Embryonic facial prominence (tissue), 1 donor: ENCODE data around the gene P2RX4.
"Not testable (repeated sequence)": the region's sequence is repeated elsewhere in the genome, so short reads cannot be mapped to it uniquely, and the experiment has no call there.

Experiments used
- DNase-seq: peaks from one replicate; pipeline ENCODE4 v3.0.0-alpha.2; 2016; ENCODE audit errors: extremely low spot score

The P2RX4 gene

DNA sequence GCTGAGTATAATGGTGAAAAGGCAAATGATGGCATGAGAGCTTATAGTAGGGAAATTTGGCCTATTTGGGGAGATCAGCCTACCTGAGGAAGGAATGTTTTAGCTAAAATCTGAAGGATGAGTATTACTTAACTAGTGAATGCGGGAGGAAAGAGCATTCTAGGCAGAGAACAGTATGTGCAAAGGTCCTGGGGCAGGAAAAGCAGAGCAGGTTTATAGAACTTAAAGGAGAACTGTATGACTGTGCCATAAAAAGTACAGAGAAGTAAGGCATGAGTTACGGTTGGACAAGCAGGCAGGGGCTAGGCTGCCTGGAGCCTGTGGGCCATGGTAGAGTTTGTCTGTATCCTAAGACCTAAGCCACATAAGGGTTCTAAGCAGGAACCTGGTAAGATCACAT is 21.7 kb upstream of the P2RX4 start:
- no peak for DNase-seq

DNA sequence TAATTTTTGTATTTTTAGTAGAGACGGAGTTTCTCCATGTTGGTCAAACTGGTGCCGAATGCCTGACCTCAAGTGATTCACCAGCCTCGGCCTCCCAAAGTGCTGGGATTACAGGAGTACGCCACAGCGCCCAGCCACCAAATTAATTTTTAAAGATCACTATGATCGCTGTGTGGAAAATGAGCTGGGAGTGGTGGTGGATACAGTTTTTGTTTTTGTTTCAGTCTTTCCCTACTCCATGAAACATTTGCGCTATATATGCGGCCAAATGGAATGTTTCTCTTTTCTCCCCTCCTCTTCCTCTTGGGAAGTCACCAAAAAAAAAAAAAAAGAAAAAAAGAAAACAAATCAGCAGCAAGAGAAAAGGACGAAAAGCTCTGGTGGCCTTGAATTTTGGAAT is 20.8 kb upstream of the P2RX4 start:
- no peak for DNase-seq

DNA sequence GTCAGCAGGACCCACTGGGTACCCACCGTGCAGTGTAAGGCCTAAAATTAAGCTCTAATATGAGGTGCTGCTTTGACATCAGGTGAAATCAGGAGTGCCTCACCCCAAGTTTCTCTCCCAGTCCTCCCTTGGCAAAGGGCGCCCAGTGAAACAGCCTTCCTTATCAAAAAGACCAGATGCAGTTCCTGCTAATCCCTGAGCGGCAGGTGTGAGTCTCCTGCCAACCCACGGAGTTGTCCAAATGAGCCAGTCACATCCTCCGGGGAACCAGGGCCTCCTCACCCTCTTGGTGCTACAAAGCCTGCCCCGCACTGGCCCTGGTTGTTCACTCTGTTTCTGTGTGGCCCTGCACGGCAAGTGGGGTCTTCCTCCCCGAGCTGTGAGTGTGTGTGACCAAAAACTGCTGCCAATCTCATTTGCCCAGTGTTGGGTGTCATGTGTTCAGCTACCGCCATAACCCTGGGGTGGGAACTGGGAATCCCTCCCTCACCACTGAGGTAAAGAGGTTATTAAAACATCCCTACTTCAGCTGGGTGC is 20.2 kb upstream of the P2RX4 start:
- no peak for DNase-seq

DNA sequence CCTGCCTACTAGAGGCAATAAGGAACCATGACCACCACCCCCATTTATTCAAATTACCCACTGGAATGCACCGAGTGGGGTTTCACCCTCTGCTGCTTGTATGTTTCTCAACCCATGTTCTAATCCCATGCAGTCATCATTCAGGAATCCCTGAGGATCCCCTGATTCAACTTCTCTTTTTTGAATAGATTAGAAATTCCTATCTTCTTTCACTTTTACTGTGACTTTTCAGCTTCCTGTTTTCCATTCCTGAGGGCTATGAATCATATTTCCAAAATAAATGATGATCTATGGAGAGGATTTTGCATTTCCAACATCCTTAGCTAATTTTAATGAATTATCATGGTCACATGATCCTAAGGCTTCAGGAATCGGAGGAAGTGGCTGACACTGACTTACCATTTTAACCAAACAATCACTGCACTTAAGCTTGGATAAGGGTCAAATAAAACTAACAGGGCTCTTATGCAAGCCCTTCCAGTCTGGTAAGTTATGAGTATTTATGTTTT is 19.4 kb upstream of the P2RX4 start:
- no peak for DNase-seq

DNA sequence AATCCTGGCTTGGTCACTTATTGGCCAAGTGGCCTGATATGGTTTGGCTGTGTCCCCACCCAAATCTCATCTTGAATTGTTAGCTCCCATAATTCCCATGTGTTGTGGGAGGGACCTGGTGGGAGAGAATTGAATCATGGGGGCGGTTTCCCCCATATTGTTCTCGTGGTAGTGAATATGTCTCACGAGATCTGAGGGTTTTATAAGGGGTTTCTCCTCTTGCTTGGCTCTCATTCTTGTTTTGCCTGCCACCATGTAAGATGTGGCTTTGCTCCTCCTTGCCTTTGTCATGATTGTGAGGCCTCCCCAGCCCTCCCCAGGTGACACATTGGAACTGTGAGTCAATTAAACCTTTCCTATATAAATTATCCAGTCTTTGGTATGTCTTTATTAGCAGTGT is 18.8 kb upstream of the P2RX4 start:
- no peak for DNase-seq

DNA sequence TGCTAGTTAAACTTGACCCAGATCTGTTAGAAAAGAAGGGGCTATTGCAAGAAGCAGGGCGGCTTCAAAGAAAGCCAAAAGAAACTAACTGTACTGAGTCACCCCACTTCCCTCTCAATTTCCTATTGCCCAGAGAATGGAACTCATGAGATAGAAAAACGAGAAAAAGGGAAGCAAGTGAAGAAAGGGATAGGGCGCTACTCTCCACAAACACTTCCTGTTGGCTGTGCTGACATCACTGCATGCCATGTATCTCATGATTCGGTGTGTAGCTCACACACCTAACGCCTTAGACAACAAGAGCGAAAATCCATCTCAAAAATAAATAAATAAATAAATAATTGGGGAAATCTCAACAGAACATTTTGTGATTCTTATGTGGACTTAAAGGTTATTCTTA is 13.0 kb upstream of the P2RX4 start:
- DNase-seq = no peak

DNA sequence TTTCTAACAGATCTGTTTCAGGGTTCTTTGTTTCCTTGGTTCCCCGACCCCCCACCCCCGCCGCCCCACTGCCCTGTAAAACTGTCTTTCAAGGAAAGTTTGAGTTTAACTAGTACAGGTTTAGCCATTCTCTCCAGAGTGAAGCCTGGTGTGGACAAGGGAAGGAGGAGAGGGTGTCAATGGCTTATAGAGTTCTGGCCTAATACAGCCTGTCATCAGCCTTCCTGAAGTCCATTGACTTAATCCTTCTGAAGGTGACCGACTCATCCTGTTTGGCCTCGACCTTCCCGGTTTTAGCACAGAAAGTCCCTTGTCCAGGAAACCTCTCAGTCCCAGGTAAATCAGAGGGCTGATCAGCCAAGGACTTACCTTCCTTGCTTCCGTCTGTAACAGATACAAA is 11.0 kb upstream of the P2RX4 start:
- DNase-seq = no peak

DNA sequence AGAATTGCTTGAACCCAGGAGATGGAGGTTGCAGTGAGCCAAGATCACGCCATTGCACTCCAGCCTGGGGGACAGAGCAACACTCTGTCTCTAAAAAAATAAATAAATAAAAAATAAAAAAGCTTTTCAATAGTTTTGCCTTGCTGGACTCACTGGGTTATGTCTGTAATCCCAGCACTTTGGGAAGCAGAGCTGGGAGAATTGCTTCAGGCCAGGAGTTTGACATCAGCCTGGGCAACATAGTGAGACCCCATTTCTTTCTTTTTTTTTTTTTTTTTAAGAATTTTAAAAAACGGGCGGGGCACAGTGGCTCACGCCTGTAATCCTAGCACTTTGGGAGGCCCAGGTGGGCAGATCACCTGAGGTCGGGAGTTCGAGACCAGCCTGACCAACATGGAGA is 8.8 kb upstream of the P2RX4 start:
- not testable (repeated sequence) for DNase-seq

DNA sequence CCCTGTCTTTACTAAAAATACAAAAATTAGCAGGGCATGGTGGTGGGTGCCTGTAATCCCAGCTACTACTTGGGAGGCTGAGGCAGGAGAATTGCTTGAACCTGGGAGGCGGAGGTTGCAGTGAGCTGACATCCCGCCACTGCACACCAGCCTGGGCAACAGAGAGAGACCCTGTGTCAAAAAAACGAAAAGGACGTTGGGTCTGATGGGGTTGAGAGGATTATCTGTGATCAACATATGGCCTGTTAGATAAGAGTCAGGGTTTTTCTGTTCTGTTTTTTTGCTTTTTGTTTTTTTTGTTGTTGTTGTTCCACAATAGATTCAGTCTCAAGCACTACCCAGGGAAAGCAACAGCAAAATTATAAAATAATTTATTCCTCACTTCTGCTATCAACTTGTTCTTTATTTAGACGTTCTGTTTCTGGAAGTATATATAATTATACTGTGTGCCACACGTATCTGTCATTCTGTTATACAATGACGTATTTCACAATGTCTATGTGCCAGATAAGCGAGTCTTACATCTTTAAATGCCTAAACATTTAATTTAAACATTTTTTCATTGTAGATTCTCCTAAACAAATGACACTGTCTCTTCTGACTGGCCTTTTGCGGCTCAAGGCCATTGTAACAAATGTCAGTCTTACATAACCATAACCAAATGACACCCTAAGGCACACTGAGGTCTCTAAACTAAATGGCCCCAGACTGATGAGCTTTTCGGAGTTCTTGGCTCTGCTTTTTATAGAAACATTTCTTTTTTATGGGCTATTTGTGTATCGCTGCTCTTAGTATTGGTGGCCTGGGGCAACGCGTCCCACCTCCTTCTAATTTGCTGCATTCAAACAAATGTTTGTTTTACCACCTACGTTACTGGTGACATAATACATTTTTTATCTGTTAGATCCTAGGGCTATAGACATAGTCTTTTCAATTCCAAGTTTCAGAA is 7.2 kb upstream of the P2RX4 start:
- no peak for DNase-seq

DNA sequence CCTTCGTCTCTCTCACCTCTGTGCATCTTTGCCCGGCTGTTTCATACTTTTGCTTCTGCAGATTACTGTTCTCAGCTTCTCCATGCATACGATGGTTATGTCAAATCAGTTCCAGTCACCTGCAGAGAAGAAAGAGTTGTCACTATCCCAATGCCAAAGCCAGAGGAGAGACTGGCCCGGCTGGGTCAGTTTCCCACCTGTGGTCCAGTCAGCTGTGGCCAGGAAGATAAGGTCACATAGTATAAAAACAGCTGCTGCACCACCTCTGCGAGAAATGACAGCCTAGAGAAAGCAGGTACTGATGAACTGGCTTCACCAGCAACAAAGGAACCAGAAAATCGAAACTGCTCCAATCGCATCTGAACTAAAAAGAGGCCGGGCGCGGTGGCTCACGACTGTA is 6.4 kb upstream of the P2RX4 start:
- no peak for DNase-seq

DNA sequence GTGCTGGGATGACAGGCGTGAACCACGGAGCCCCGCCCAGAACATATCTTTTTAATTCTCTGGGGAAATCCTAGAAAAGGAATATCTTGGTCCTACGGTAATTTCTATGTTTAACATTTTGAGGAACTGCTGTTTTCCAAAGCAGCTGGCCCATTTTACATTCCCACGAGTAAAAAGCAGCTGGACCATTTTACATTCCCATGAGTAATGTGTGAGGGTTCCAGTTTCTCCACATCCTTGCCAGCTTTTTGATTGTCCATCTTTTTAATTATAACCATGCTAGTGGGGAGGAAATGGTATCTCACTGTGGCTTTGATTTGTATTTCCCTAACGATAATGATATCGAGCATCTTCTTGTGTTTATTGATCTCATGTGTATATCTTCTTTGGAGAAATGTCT is 4.4 kb upstream of the P2RX4 start:
- no peak for DNase-seq

DNA sequence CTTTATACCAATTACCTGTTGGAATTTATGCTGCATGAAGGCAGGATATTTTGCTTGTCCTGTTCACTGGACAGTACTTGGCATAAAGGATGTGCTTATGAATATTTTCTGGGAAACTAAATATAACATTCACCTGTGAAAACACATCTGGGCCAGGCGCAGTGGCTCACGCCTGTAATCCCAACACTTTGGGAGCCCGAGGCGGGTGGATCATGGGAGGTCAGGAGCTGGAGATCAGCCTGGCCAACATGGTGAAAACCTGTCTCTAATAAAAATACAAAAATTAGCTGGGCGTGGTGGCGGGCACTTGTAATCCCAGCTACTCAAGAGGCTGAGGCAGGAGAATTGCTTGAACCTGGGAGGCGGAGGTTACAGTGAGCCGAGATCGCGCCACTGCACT is 1.4 kb upstream of the P2RX4 start:
- not testable (repeated sequence) for DNase-seq

DNA sequence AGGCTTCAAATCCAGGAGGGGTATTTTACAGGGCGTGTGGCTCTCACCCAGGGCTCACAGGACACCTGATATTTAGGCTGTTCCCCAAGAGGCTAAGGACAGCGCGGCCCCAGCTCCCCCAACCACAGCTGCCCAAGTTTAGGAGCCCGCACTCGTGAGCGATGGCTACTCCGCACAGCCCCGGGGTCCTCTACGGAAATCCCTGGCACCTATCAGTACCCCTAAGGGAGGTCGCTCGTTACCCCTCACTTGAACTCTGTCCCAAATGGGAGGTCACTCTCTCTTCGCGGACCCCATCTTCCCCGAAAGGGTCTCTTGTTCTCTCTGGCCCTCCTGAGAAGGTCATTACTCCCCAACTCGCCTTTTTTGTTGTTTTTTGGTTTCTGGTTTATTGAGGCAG is 708 bp upstream of the P2RX4 start:
- DNase-seq = no peak

DNA sequence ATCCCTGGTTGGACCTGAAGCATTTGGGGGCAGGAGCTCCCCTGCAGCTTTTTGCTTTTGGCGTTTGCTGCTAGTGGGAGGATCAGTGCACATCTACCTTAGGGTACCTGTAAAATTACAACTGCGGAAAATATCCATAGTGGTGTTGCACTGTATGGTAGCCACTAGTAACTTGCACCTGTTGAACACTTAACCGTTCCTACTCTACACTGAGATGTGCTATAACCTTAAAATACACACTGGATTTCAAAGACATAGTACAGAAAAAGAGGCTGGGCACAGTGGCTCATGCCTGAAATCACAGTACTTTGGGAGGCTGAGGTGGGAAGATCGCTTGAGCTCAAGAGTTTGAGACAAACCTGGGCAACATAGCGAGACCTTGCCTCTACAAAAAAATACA is 2.9 kb downstream of the P2RX4 start:
- no peak for DNase-seq

DNA sequence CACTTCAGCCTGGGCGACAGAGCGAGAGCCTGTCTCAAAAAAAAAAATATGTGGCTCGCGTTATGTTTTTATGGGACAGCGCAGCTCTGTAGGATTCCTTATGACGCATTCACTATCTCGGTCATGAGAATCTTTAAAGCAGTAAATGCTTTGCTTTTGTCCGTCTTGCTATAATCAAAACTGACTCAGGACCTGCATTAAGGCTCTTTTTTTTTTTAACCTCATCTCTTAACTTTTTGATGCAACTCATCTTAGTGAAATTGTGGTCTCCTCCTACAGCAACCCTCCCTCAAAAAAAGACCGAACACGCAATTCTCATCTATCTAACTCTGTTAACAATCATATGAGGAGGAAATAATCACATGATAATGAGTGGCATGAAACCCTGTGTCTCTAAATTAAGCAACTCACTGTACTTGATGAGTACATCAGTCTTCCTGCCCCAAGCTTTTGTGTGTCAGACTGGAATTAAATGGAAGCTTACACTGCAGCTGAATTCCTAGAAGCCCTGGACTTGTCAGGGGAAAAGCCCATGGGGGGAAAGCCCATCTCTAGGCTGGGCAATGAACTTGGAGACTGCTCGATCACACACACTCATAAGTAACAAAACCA is 4.3 kb downstream of the P2RX4 start:
- no peak for DNase-seq

DNA sequence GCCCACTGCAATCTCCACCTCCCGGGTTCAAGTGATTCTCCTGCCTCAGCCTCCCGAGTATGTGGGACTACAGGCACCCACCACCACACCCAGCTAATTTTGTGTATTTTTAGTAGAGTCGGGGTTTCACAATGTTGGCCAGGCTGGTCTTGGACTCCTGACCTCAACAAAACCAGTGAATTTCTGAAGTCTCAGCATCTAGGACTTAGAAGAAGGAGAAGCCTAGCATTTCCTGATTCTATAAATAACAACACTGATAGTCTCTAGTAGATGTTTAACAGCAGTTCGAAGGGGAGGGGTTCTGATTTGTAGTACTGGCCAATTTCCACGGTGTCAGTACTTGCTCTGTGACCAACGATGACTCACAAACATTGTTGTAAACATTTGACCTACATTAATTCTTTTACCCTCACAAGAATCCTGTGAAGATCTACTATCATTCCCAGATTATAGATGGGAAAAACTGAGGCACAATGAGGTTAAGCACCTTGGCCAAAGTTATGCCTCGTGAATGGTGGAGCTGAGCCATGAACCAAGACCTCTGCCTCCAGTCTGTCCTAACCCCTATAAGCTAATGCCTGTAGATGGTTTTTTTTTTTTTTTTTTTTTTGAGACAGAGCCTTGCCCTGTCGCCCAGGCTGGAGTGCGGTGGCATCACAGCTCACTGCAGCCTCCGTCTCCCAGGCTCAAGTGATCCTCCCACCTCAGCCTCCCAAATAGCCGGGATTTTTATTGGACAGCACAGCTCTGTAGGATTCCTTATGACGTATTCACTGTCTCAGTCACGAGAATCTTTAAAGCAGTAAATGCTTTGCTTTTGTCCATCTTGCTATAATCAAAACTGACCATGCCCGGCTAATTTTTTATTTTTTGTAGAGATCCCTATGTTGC is 5.2 kb downstream of the P2RX4 start:
- DNase-seq = no peak

DNA sequence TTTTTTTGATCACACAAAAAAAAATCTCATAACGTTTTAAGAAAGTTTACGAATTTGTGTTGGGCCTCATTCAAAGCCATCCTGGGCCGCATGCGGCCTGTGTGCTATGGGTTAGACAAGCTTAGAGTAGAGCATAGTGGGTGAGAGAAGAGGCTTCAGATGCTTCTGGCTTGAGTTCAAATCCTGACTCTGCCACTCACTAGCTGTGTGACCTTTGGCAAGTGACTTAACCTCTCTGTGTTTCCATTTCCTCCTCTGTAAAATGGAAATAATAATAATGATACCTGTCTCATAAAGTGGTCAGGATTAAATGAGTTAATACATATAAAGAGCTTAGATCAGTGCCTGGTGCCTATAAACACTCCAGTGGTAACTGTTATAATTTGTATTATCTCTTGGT is 6.2 kb downstream of the P2RX4 start:
- no peak for DNase-seq

DNA sequence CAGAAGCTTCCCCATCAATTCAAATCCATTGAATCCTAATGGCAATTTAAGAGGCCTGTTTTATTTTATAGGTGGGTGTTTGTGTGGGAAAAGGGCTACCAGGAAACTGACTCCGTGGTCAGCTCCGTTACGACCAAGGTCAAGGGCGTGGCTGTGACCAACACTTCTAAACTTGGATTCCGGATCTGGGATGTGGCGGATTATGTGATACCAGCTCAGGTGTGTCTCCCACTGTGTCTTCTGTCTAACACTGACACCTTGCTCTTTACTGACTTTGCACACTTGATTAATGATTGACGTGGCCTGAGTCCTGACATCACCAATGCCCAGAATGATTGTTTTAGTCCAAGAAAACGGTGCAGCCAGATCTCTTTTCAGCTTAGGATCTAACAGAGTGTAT is 7.1 kb downstream of the P2RX4 start:
- DNase-seq = no peak

DNA sequence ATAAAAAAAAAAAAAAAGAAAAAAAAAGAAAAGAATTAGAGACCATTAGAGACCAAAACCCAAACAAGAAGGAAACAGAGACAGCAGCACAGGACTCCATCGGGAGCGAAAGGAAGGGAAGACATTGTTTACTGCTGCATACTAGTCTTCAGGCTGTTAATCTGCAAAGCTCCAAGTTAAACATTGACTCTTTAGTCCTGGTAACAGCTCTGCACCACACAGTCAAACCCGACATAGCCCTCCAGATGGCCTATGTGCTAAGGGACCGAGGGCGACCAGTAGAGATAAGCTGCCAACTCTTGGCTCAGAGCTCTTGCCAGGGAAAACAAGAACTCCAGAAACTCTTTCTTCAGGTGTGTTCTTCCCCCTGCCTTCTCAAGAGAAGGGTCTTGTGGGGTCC is 7.8 kb downstream of the P2RX4 start:
- no peak for DNase-seq

DNA sequence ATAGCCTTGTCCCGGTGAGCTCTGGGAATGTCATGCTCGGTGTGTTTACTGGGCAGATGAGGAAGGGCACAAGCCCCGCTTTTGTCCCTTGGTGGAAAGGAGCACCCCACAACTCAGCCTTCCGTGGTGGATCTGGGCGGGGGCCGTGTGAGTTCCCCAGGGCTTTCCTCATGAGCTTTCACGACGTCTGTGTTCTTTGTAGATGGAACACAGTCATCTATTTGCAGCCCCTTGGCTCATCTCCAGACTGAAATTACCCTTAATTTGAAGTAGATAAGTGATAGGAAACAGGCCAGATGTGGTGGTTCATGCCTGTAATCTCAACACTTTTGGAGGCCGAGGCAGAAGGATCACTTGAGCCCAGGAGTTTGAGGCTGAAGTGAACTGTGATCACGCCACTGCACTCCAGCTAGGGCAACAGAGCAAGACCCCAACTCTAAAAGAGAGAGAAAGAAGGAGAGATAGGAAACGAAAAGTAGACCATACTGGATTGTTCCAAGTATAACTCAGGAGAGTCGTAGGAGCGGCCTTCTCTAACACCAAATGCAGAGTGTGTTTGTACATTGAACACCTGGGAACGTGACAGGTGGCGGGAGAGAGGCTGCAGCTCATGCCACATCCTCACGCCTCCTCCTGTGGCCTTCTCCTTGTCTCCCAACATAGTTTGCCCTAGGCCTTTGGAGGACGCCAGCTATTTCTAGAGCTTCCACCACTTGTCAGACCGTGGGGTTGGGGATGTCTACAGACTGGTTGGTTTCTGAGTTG is 8.8 kb downstream of the P2RX4 start:
- no peak for DNase-seq

DNA sequence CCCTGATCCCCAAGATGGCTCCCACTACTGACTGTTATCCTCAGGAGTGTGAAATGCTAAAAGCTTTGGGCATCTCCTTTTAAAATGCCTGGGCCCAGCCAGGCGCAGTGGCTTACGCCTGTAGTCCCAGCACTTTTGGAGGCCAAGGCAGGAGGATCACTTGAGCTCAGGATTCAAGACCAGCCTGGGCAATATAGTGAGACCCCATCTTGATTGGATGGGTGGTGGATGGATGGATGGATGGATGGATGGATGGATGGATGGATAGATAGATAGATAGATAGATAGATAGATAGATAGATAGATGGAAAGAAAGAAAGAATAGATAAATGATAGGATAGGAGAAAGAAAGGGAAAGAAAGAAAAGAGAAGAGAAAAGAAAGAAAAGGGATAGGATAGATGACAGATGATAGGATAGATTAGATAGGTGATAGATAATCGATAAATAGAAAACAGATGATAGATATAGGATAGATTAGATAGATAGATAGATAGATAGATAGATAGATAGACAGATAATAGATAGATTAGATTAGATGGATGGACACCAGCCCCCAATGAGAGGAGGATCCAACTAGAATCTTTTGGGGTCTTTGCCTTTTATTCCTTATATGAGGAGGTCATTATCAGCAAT is 9.5 kb downstream of the P2RX4 start:
- DNase-seq = no peak
